Measurements from ENCODE around the gene NELFA.

- TF ChIP-seq SMC3 (IDR thresholded peaks at IDR 0.05; ENCODE audit: low read depth, low read length) (no peak), FOS (IDR thresholded peaks at IDR 0.05; ENCODE audit: low read depth, low read length) (no peak), ELK1 (IDR thresholded peaks at IDR 0.05; ENCODE audit: borderline replicate concordance, low read depth, low read length) (no peak), POLR2A (IDR thresholded peaks at IDR 0.05; ENCODE audit: low read depth, low read length) (no peak), MAZ (IDR thresholded peaks at IDR 0.05; ENCODE audit: borderline replicate concordance, low read depth, low read length) (no peak), MXI1 (IDR thresholded peaks at IDR 0.05; ENCODE audit: borderline replicate concordance, low read depth, low read length) (no peak), CEBPB (IDR thresholded peaks at IDR 0.05; ENCODE audit: low read depth, low read length) (no peak), BHLHE40 (IDR thresholded peaks at IDR 0.05; ENCODE audit: low read depth, low read length) (no peak), MAFK (IDR thresholded peaks at IDR 0.05; ENCODE audit: low read depth, low read length) (no peak), NFE2L2 (IDR thresholded peaks at IDR 0.05; ENCODE audit: low read depth, low read length) (no peak), RFX5 (IDR thresholded peaks at IDR 0.05; ENCODE audit: low read depth, low read length) (no peak)
- TF ChIP-seq, protein P1, sequence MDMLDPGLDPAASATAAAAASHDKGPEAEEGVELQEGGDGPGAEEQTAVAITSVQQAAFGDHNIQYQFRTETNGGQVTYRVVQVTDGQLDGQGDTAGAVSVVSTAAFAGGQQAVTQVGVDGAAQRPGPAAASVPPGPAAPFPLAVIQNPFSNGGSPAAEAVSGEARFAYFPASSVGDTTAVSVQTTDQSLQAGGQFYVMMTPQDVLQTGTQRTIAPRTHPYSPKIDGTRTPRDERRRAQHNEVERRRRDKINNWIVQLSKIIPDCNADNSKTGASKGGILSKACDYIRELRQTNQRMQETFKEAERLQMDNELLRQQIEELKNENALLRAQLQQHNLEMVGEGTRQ (IDR thresholded peaks at IDR 0.05; ENCODE audit: low read depth, low read length), result no peak
- TF ChIP-seq, protein P2, sequence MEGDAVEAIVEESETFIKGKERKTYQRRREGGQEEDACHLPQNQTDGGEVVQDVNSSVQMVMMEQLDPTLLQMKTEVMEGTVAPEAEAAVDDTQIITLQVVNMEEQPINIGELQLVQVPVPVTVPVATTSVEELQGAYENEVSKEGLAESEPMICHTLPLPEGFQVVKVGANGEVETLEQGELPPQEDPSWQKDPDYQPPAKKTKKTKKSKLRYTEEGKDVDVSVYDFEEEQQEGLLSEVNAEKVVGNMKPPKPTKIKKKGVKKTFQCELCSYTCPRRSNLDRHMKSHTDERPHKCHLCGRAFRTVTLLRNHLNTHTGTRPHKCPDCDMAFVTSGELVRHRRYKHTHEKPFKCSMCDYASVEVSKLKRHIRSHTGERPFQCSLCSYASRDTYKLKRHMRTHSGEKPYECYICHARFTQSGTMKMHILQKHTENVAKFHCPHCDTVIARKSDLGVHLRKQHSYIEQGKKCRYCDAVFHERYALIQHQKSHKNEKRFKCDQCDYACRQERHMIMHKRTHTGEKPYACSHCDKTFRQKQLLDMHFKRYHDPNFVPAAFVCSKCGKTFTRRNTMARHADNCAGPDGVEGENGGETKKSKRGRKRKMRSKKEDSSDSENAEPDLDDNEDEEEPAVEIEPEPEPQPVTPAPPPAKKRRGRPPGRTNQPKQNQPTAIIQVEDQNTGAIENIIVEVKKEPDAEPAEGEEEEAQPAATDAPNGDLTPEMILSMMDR (conservative IDR thresholded peaks at IDR 0.05; ENCODE audit: low read depth, low read length), result no peak
Observed at GRCh38 chr4:2006367-2006766, 2.4 kb downstream of the NELFA start.
